Uterus (tissue), 4 donors: ENCODE measurements around the gene NTNG1. TPM values are rescaled to one million over a fixed set of nuclear protein-coding genes. Genes with fewer than 3 reads are reported as not detected.
"Not testable (repeated sequence)": the region's sequence is repeated elsewhere in the genome, so short reads cannot be mapped to it uniquely, and the experiment has no call there.

Source experiments
- DNase-seq, 2 donors: peaks; one replicate each; pipeline ENCODE4 v3.0.0-alpha.2; 2019 to 2020
- H3K27ac ChIP-seq, 2 donors: fragments of 200-600 bp; sonication (generic); 1 replicate in 1 of 2; 2 replicates in 1 of 2; pipeline ENCODE4 v1.5.1; 2016 to 2018
- H3K27me3 ChIP-seq, 2 donors: fragments of 200-600 bp; sonication (generic); one replicate each; pipeline ENCODE4 v1.5.1; 2018 to 2019; ENCODE audit warnings: control low read depth in 1 of 2
- H3K36me3 ChIP-seq, 2 donors: fragments of 200-600 bp; sonication (generic); one replicate each; pipeline ENCODE4 v1.5.1; 2019; ENCODE audit warnings: control low read depth in 1 of 2
- H3K4me1 ChIP-seq, 2 donors: fragments of 200-600 bp; sonication (generic); one replicate each; pipeline ENCODE4 v1.5.1; 2018 to 2019; ENCODE audit warnings: control low read depth in 1 of 2
- H3K4me3 ChIP-seq, 2 donors: fragments of 200-600 bp; sonication (generic); 1 replicate in 1 of 2; 2 replicates in 1 of 2; pipeline ENCODE4 v1.5.1; 2018 to 2019; ENCODE audit warnings: mild to moderate bottlenecking in 1 of 2
- H3K9me3 ChIP-seq, 2 donors: fragments of 200-600 bp; sonication (generic); one replicate each; pipeline ENCODE4 v1.5.1; 2019; ENCODE audit warnings: control low read depth in 1 of 2
- POLR2A ChIP-seq, 2 donors: fragments of 450-650 bp; IDR thresholded peaks; one replicate each; pipeline ENCODE4 v1.6.1; 2016; ENCODE audit warnings: antibody characterized with exemption in 2 of 2, mild to moderate bottlenecking in 1 of 2, moderate library complexity in 1 of 2
- intact Hi-C: fragments of 100-400 bp; cut with DNase I; formaldehyde crosslinking; loops from one replicate; pipeline ENCODE4 v1.15.1; 2023; ENCODE audit warnings: low total_unique reads
- total RNA-seq, 4 donors: library from RNA; depleted of rRNA in 3 of 4; stranded (reverse); fragments of >200 nt in 3 of 4; gene quantifications; one replicate each; pipeline versions ENCODE4 v1.1.0 to v1.2.4, GENCODE V29; 2014 to 2023
- TF ChIP-seq, protein P1 (sequence below), 4 experiments: fragments of 200-600 bp in 2 of 4; fragments of 450-650 bp in 2 of 4; sonication (generic) in 2 of 4; IDR thresholded peaks; one replicate each; pipeline ENCODE4 v1.5.1; 2016 to 2019; ENCODE audit warnings: antibody characterized with exemption in 4 of 4, mild to moderate bottlenecking in 2 of 4, moderate library complexity in 1 of 4
- donor health status: DM: yes; HTN: yes; CAD: no.

NTNG1 gene
- total RNA-seq, 4 donors from 2014 or later = 1.2 to 11.9 TPM; not detected in 2

DNA sequence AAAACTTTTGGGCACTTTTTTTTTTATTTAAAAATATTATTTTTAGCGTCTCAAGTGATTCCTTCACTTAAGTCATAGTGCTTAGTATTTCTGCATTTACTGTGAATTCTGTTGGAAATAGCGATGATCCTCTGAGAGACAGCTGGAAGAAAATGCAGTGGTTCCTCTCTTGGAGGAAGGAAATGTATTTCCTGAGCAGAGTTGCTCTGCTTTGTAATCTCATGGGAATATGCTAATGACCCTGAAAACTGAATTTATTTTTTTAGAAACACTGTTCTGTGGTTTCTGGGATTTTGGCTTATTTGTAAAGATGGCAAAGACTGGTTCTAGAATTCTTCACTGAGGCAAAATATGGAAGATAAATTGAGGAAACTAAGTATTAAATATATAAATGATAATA is 88.9 kb downstream of the NTNG1 start:
- Histone ChIP-seq H3K9me3 (no peaks in the 10 kb centered on the region), H3K36me3 (no peaks in the 10 kb centered on the region), H3K4me3 (no peak overlapping the region), H3K4me1 (no peaks in the 10 kb centered on the region), H3K27me3 (no peaks in the 10 kb centered on the region), H3K27ac (no peak overlapping the region)
- DNase-seq = no peak
- intact Hi-C loops = no loop called here
- TF ChIP-seq POLR2A (IDR thresholded peaks at IDR 0.05) = no peak
- TF ChIP-seq, protein P1, sequence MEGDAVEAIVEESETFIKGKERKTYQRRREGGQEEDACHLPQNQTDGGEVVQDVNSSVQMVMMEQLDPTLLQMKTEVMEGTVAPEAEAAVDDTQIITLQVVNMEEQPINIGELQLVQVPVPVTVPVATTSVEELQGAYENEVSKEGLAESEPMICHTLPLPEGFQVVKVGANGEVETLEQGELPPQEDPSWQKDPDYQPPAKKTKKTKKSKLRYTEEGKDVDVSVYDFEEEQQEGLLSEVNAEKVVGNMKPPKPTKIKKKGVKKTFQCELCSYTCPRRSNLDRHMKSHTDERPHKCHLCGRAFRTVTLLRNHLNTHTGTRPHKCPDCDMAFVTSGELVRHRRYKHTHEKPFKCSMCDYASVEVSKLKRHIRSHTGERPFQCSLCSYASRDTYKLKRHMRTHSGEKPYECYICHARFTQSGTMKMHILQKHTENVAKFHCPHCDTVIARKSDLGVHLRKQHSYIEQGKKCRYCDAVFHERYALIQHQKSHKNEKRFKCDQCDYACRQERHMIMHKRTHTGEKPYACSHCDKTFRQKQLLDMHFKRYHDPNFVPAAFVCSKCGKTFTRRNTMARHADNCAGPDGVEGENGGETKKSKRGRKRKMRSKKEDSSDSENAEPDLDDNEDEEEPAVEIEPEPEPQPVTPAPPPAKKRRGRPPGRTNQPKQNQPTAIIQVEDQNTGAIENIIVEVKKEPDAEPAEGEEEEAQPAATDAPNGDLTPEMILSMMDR (IDR thresholded peaks at IDR 0.05) = no peak

DNA sequence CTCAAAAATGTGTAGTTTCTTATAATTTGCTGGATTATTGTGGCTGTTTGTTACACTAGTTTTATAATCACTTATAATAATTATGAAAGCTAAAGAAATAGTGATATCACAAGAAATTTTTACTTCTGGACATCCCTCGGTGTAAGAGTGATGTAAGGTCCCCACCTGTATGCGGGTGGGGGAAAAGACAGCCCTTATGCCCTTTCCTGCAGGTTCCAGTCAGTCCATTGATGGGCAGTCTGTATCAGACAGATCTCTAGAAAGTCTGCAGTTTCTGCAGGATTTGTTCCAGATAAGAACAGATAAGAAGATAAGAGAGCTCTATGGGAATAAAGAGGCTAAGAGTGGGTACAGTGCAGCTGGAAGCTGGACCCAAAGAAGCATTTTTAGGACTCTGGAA is 89.3 kb downstream of the NTNG1 start:
- no peak for TF ChIP-seq POLR2A (IDR thresholded peaks at IDR 0.05)
- TF ChIP-seq, protein P1 (IDR thresholded peaks at IDR 0.05) = no peak
- Histone ChIP-seq H3K9me3 (no peaks in the 10 kb centered on the region), H3K36me3 (no peaks in the 10 kb centered on the region), H3K4me1 (no peaks in the 10 kb centered on the region), H3K27me3 (no peaks in the 10 kb centered on the region), H3K4me3 (no peak overlapping the region), H3K27ac (no peak overlapping the region)
- DNase-seq = no peak
- intact Hi-C loops = no loop called here

DNA sequence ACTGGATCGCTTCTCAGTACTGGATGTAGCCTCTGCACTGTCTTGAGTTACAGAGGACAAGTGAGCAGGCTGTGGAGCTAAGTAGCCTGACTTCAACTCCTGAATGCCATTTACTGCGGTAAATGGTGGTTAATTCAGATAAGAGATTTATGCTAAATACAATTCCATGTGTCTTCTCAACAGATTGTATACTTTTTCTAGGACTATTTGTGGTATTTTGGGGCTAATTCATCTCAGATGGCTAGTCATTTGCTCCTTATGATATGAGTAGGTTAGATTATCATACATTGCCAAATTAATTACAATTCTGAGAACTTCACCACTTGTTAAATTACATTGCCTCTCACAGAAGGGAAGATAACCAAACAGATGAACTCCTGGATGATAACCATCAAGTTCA is 90.5 kb downstream of the NTNG1 start:
- Histone ChIP-seq H3K36me3 (no peaks in the 10 kb centered on the region), H3K27ac (no peak overlapping the region), H3K9me3 (no peaks in the 10 kb centered on the region), H3K27me3 (no peaks in the 10 kb centered on the region), H3K4me3 (no peak overlapping the region), H3K4me1 (no peaks in the 10 kb centered on the region)
- intact Hi-C loops = no loop called here
- TF ChIP-seq, protein P1 (IDR thresholded peaks at IDR 0.05) = no peak
- TF ChIP-seq POLR2A (IDR thresholded peaks at IDR 0.05) = no peak
- no peak for DNase-seq

DNA sequence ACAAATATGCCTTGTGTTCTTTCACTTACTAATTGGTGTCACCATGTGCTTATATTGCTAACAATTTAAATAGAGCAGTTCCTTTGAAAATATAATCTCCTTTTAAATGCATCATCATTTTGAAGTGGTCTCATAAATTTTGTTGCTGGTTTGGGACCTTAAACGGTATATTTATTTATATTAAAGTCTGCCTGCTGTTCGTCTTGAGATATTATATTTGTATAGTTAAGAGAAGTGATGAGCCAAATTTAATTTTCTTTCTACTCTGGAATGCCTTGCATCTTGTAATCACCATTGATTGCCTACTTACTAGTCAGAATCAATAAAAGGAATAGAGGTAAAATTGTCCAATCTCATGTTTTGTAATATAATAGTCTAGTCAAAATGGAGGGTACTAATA is 91.6 kb downstream of the NTNG1 start:
- H3K36me3 ChIP-seq = no peaks in the 10 kb centered on the region
- H3K27me3 ChIP-seq = no peaks in the 10 kb centered on the region
- no peak overlapping the region for H3K4me3 ChIP-seq
- peaks cover 0 to 4% of the 10 kb centered on the region in 2 donors for H3K9me3 ChIP-seq
- intact Hi-C loops = no loop called here
- DNase-seq = no peak
- H3K27ac ChIP-seq = no peak overlapping the region
- TF ChIP-seq, protein P1 (IDR thresholded peaks at IDR 0.05) = no peak
- no peak for TF ChIP-seq POLR2A (IDR thresholded peaks at IDR 0.05)
- no peaks in the 10 kb centered on the region for H3K4me1 ChIP-seq

DNA sequence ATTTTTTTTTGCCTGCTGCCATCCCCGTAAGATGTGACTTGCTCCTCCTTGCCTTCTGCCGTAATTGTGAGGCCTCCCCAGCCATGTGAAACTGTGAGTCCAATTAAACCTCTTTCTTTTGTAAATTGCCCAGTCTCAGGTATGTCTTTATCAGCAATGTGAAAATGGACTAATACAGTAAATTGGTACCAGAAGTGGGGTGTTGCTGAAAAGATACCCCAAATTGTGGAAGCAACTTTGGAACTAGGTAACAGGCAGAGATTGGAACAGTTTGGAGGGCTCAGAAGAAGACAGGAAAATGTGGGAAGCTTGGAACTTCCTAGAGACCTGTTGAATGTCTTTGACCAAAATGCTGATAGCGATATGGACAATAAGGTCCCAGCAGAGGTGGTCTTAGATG is 95.9 kb downstream of the NTNG1 start:
- not testable (repeated sequence) for H3K4me3 ChIP-seq, H3K9me3 ChIP-seq, DNase-seq

DNA sequence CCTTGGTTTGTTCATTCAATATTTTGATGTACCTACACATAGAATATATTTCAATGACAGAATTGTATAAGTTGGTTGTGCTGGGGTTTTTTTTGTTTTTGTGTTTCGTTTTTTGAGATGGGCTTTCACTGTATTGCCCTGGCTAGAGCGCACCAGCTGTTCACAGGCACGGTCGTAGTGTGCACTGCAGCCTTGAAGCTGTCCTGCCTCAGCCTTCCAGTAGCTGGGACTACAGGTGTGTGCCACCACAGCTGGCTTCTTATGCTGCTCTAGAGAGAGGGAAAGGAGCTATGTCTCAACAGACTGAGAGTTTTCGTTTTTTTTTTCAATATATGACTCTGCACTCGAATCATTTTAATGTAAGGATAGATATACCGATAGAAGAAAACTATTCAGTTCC is 102.6 kb downstream of the NTNG1 start:
- TF ChIP-seq, protein P1 (IDR thresholded peaks at IDR 0.05) = no peak
- TF ChIP-seq POLR2A (IDR thresholded peaks at IDR 0.05) = no peak
- no peak overlapping the region for H3K4me3 ChIP-seq
- no peak overlapping the region for H3K27ac ChIP-seq
- H3K27me3 ChIP-seq = no peaks in the 10 kb centered on the region
- H3K9me3 ChIP-seq = no peaks in the 10 kb centered on the region
- no peak for DNase-seq
- no peaks in the 10 kb centered on the region for H3K4me1 ChIP-seq
- no peaks in the 10 kb centered on the region for H3K36me3 ChIP-seq
- intact Hi-C loops = no loop called here

More for the DNA sequence above, 95.9 kb downstream of the NTNG1 start:
- intact Hi-C loops, H3K27me3 ChIP-seq, H3K27ac ChIP-seq, H3K36me3 ChIP-seq, H3K4me1 ChIP-seq: not testable (repeated sequence)
